WTC11 (cell line): ENCODE measurements around the gene PGAP6. TPM values are rescaled to one million over a fixed set of nuclear protein-coding genes. Genes with fewer than 3 reads are reported as not detected.

ENCODE experiments used
- ARID4B ChIP-seq: sonication (generic); formaldehyde crosslinking; IDR thresholded peaks from 2 replicates; pipeline ENCODE4 v1.8.0; 2023; ENCODE audit warnings: missing genetic modification reagents, mild to moderate bottlenecking, borderline replicate concordance
- ATF6 ChIP-seq: sonication (generic); formaldehyde crosslinking; IDR thresholded peaks from 2 replicates; pipeline ENCODE4 v1.8.1; 2023; ENCODE audit warnings: mild to moderate bottlenecking, missing genetic modification reagents
- CREM ChIP-seq: sonication (generic); formaldehyde crosslinking; IDR thresholded peaks from 2 replicates; pipeline ENCODE4 v1.8.1; 2022; ENCODE audit warnings: mild to moderate bottlenecking, missing genetic modification reagents, moderate library complexity
- CTCF ChIP-seq: fragments of 200-600 bp; IDR thresholded peaks from 2 replicates; pipeline ENCODE4 v1.8.0; 2022; ENCODE audit warnings: antibody characterized with exemption
- ERG ChIP-seq: fragments of 250-450 bp; sonication (Bioruptor Pico); IDR thresholded peaks from 2 replicates; pipeline ENCODE4 v1.8.0; 2021; ENCODE audit warnings: mild to moderate bottlenecking
- FOXJ3 ChIP-seq: sonication (generic); formaldehyde crosslinking; IDR thresholded peaks from 2 replicates; pipeline ENCODE4 v1.9.0; 2021; ENCODE audit warnings: missing genetic modification reagents, mild to moderate bottlenecking, borderline replicate concordance
- GRHL2 ChIP-seq: fragments of 250-450 bp; sonication (Bioruptor Pico); IDR thresholded peaks from 2 replicates; pipeline ENCODE4 v1.8.0; 2022; ENCODE audit warnings: mild to moderate bottlenecking, moderate library complexity; ENCODE audit not compliant: insufficient replicate concordance, severe bottlenecking
- GTF2I ChIP-seq: fragments of 250-450 bp; sonication (Bioruptor Pico); conservative IDR thresholded peaks from 2 replicates; pipeline ENCODE4 v1.4.0; 2021; ENCODE audit warnings: mild to moderate bottlenecking
- HMGXB4 ChIP-seq: sonication (generic); formaldehyde crosslinking; IDR thresholded peaks from 2 replicates; pipeline ENCODE4 v1.8.1; 2023; ENCODE audit warnings: mild to moderate bottlenecking, moderate library complexity, missing genetic modification reagents
- JAZF1 ChIP-seq: fragments of 250-450 bp; sonication (Bioruptor Pico); IDR thresholded peaks from 2 replicates; pipeline ENCODE4 v1.9.0; 2021; ENCODE audit warnings: moderate library complexity, mild to moderate bottlenecking, inconsistent platforms
- MYBL2 ChIP-seq: sonication (generic); formaldehyde crosslinking; IDR thresholded peaks from 2 replicates; pipeline ENCODE4 v1.8.1; 2023; ENCODE audit warnings: mild to moderate bottlenecking, moderate library complexity, missing genetic modification reagents
- NFYB ChIP-seq: sonication (generic); formaldehyde crosslinking; conservative IDR thresholded peaks from 2 replicates; pipeline ENCODE4 v1.8.0; 2022; ENCODE audit warnings: low read depth, missing genetic modification reagents
- NR2C2 ChIP-seq: sonication (generic); formaldehyde crosslinking; IDR thresholded peaks from 2 replicates; pipeline ENCODE4 v1.8.0; 2022; ENCODE audit warnings: mild to moderate bottlenecking, missing genetic modification reagents
- PREB ChIP-seq: sonication (generic); formaldehyde crosslinking; IDR thresholded peaks from 2 replicates; pipeline ENCODE4 v1.8.1; 2022; ENCODE audit warnings: mild to moderate bottlenecking, missing genetic modification reagents, moderate library complexity, borderline replicate concordance
- PRRX2 ChIP-seq: fragments of 250-450 bp; sonication (Bioruptor Pico); IDR thresholded peaks from 2 replicates; pipeline ENCODE4 v1.8.0; 2021; ENCODE audit warnings: mild to moderate bottlenecking
- ZBTB21 ChIP-seq: sonication (generic); formaldehyde crosslinking; IDR thresholded peaks from 2 replicates; pipeline ENCODE4 v1.8.1; 2023; ENCODE audit warnings: mild to moderate bottlenecking, missing genetic modification reagents, borderline replicate concordance
- ZNF281 ChIP-seq: sonication (generic); formaldehyde crosslinking; IDR thresholded peaks from 2 replicates; pipeline ENCODE4 v1.8.0; 2023; ENCODE audit warnings: mild to moderate bottlenecking, missing genetic modification reagents
- ZNF317 ChIP-seq: sonication (generic); formaldehyde crosslinking; IDR thresholded peaks from 2 replicates; pipeline ENCODE4 v1.8.1; 2023; ENCODE audit warnings: low read depth, mild to moderate bottlenecking, moderate library complexity, missing genetic modification reagents, borderline replicate concordance
- ZNF416 ChIP-seq: fragments of 250-450 bp; sonication (Bioruptor Pico); IDR thresholded peaks from 2 replicates; pipeline ENCODE4 v1.9.0; 2021; ENCODE audit warnings: mild to moderate bottlenecking, inconsistent platforms
- ZNF671 ChIP-seq: fragments of 250-450 bp; sonication (Bioruptor Pico); IDR thresholded peaks from 2 replicates; pipeline ENCODE4 v1.8.0; 2021; ENCODE audit warnings: mild to moderate bottlenecking
- ZSCAN18 ChIP-seq: fragments of 250-450 bp; sonication (Bioruptor Pico); IDR thresholded peaks from 2 replicates; pipeline ENCODE4 v2.1.2; 2022; ENCODE audit warnings: mild to moderate bottlenecking, moderate library complexity
- total RNA-seq: library from RNA; stranded (reverse); gene quantifications from 3 replicates; pipeline ENCODE4 v1.2.3, GENCODE V29; 2021

PGAP6 gene
- total RNA-seq, 1 experiment from 2014 or later = 108 TPM

- TF ChIP-seq CTCF = no peak
- no peak for TF ChIP-seq GRHL2 (CRISPR knock-in tag)
- no peak for TF ChIP-seq ATF6 (CRISPR knock-in tag)
- TF ChIP-seq ERG = no peak
- peak; percentile 96 for TF ChIP-seq ZNF281
- no peak for TF ChIP-seq NFYB (CRISPR knock-in tag)
- peak; percentile 87 for TF ChIP-seq MYBL2
- no peak for TF ChIP-seq PRRX2 (CRISPR knock-in tag)
- TF ChIP-seq GTF2I (CRISPR knock-in tag) = no peak
- no peak for TF ChIP-seq FOXJ3 (CRISPR knock-in tag)
- TF ChIP-seq ZNF317 (CRISPR knock-in tag) = no peak
- TF ChIP-seq ZSCAN18 (CRISPR knock-in tag) = no peak
- TF ChIP-seq NR2C2 (CRISPR knock-in tag) = no peak
- TF ChIP-seq ZNF416 (CRISPR knock-in tag) = no peak
- peak; percentile 54; the same call in 1 of the 2 replicates for TF ChIP-seq ARID4B (CRISPR knock-in tag)
- TF ChIP-seq PREB (CRISPR knock-in tag) = no peak
- 0 out of 2 replicates have a peak, but pooled peaks have one; percentile 33 for TF ChIP-seq CREM
- TF ChIP-seq ZBTB21 = peak; percentile 13; the same call in 1 of the 2 replicates
- no peak for TF ChIP-seq ZNF671 (CRISPR knock-in tag)
- TF ChIP-seq JAZF1 (CRISPR knock-in tag) = no peak
- TF ChIP-seq HMGXB4 (CRISPR knock-in tag) = peak; percentile 68; the same call in 1 of the 2 replicates
Observed at GRCh38 chr16:383326-384051, 1.7 kb upstream of the PGAP6 start (continued).
